ENCODE measurements around the gene UPF3A.

Gene UPF3A

GRCh38 chr13:114285166-114285808 lies 3.9 kb downstream of the UPF3A start:
- Histone ChIP-seq H3K27ac (no peak overlapping the region), H3K9me3 (ENCODE audit: low read depth, low read length) (no peaks in the 10 kb centered on the region), H3K36me3 (ENCODE audit: insufficient read depth, low read length) (peaks cover 56% of the 10 kb centered on the region), H3K9ac (ENCODE audit: insufficient read length) (no peak overlapping the region), H3K4me3 (no peak overlapping the region)
- no peak for DNase-seq (ENCODE audit: low read depth, low spot score)
- TF ChIP-seq EZH2 (IDR thresholded peaks at IDR 0.05) (no peak), FOXP2 (optimal IDR thresholded peaks at IDR 0.05; ENCODE audit: control extremely low read depth, extremely low read length, insufficient read depth) (no peak), POLR2AphosphoS5 (IDR thresholded peaks at IDR 0.05; ENCODE audit: borderline replicate concordance, low read depth, low read length) (no peak)

- DNase-seq (ENCODE audit: low read depth, low spot score) = no peak
- Histone ChIP-seq H3K36me3 (ENCODE audit: insufficient read depth, low read length) (peaks cover 62% of the 10 kb centered on the region), H3K4me3 (no peak overlapping the region), H3K9me3 (ENCODE audit: low read depth, low read length) (no peaks in the 10 kb centered on the region), H3K27ac (no peak overlapping the region), H3K9ac (ENCODE audit: insufficient read length) (no peak overlapping the region)
- no peak for TF ChIP-seq POLR2AphosphoS5 (IDR thresholded peaks at IDR 0.05; ENCODE audit: borderline replicate concordance, low read depth, low read length)
Observed at GRCh38 chr13:114286808-114287207, 5.4 kb downstream of the UPF3A start.

GRCh38 chr13:114288157-114288591 lies 6.8 kb downstream of the UPF3A start:
- no peak overlapping the region for H3K27ac ChIP-seq
- TF ChIP-seq EZH2 (IDR thresholded peaks at IDR 0.05) = no peak
- no peak for TF ChIP-seq FOXP2 (optimal IDR thresholded peaks at IDR 0.05; ENCODE audit: control extremely low read depth, extremely low read length, insufficient read depth)
- TF ChIP-seq POLR2AphosphoS5 (IDR thresholded peaks at IDR 0.05; ENCODE audit: borderline replicate concordance, low read depth, low read length) = no peak
- H3K4me3 ChIP-seq = no peak overlapping the region
- peaks cover 70% of the 10 kb centered on the region for H3K36me3 ChIP-seq (ENCODE audit: insufficient read depth, low read length)
- no peaks in the 10 kb centered on the region for H3K9me3 ChIP-seq (ENCODE audit: low read depth, low read length)
- no peak for DNase-seq (ENCODE audit: low read depth, low spot score)
- no peak overlapping the region for H3K9ac ChIP-seq (ENCODE audit: insufficient read length)

- Histone ChIP-seq H3K4me3 (no peak overlapping the region), H3K36me3 (ENCODE audit: insufficient read depth, low read length) (peaks cover 35% of the 10 kb centered on the region), H3K9me3 (ENCODE audit: low read depth, low read length) (no peaks in the 10 kb centered on the region), H3K9ac (ENCODE audit: insufficient read length) (no peak overlapping the region), H3K27ac (no peak overlapping the region)
- no peak for DNase-seq (ENCODE audit: low read depth, low spot score)
- TF ChIP-seq FOXP2 (optimal IDR thresholded peaks at IDR 0.05; ENCODE audit: control extremely low read depth, extremely low read length, insufficient read depth) = no peak
- TF ChIP-seq EZH2 (IDR thresholded peaks at IDR 0.05) = no peak
- no peak for TF ChIP-seq POLR2AphosphoS5 (IDR thresholded peaks at IDR 0.05; ENCODE audit: borderline replicate concordance, low read depth, low read length)
Observed at GRCh38 chr13:114296448-114296847, 15.0 kb downstream of the UPF3A start.

- no peak for TF ChIP-seq POLR2AphosphoS5 (IDR thresholded peaks at IDR 0.05; ENCODE audit: borderline replicate concordance, low read depth, low read length)
- TF ChIP-seq FOXP2 (optimal IDR thresholded peaks at IDR 0.05; ENCODE audit: control extremely low read depth, extremely low read length, insufficient read depth) = no peak
- TF ChIP-seq EZH2 (IDR thresholded peaks at IDR 0.05) = no peak
- H3K9ac ChIP-seq (ENCODE audit: insufficient read length) = no peak overlapping the region
- H3K4me3 ChIP-seq = no peak overlapping the region
- no peak overlapping the region for H3K27ac ChIP-seq
- DNase-seq (ENCODE audit: low read depth, low spot score) = no peak
- no peaks in the 10 kb centered on the region for H3K9me3 ChIP-seq (ENCODE audit: low read depth, low read length)
- peaks cover 35% of the 10 kb centered on the region for H3K36me3 ChIP-seq (ENCODE audit: insufficient read depth, low read length)
Observed at GRCh38 chr13:114296902-114297301, 15.5 kb downstream of the UPF3A start.

- no peak overlapping the region for H3K27ac ChIP-seq
- no peak for TF ChIP-seq POLR2AphosphoS5 (IDR thresholded peaks at IDR 0.05; ENCODE audit: borderline replicate concordance, low read depth, low read length)
- no peak overlapping the region for H3K4me3 ChIP-seq
- peaks cover 40% of the 10 kb centered on the region for H3K36me3 ChIP-seq (ENCODE audit: insufficient read depth, low read length)
- H3K9ac ChIP-seq (ENCODE audit: insufficient read length) = no peak overlapping the region
- DNase-seq (ENCODE audit: low read depth, low spot score) = no peak
- no peaks in the 10 kb centered on the region for H3K9me3 ChIP-seq (ENCODE audit: low read depth, low read length)
Observed at GRCh38 chr13:114298866-114299265, 17.5 kb downstream of the UPF3A start.

GRCh38 chr13:114299604-114300305 lies 18.4 kb downstream of the UPF3A start:
- DNase-seq (ENCODE audit: low read depth, low spot score) = no peak
- no peak overlapping the region for H3K27ac ChIP-seq
- TF ChIP-seq POLR2AphosphoS5 (IDR thresholded peaks at IDR 0.05; ENCODE audit: borderline replicate concordance, low read depth, low read length) (no peak), FOXP2 (optimal IDR thresholded peaks at IDR 0.05; ENCODE audit: control extremely low read depth, extremely low read length, insufficient read depth) (no peak), EZH2 (IDR thresholded peaks at IDR 0.05) (no peak)
- H3K4me3 ChIP-seq = no peak overlapping the region
- peaks cover 49% of the 10 kb centered on the region for H3K36me3 ChIP-seq (ENCODE audit: insufficient read depth, low read length)
- no peaks in the 10 kb centered on the region for H3K9me3 ChIP-seq (ENCODE audit: low read depth, low read length)
- no peak overlapping the region for H3K9ac ChIP-seq (ENCODE audit: insufficient read length)

GRCh38 chr13:114303700-114304327 lies 22.4 kb downstream of the UPF3A start:
- Histone ChIP-seq H3K36me3 (ENCODE audit: insufficient read depth, low read length) (peaks cover 55% of the 10 kb centered on the region), H3K9ac (ENCODE audit: insufficient read length) (no peak overlapping the region), H3K9me3 (ENCODE audit: low read depth, low read length) (no peaks in the 10 kb centered on the region), H3K27ac (no peak overlapping the region), H3K4me3 (no peak overlapping the region)
- no peak for TF ChIP-seq FOXP2 (optimal IDR thresholded peaks at IDR 0.05; ENCODE audit: control extremely low read depth, extremely low read length, insufficient read depth)
- TF ChIP-seq EZH2 (IDR thresholded peaks at IDR 0.05) = no peak
- no peak for TF ChIP-seq POLR2AphosphoS5 (IDR thresholded peaks at IDR 0.05; ENCODE audit: borderline replicate concordance, low read depth, low read length)
- DNase-seq (ENCODE audit: low read depth, low spot score) = no peak
